HL-60 (cell line): Measurements from ENCODE around the gene LRRK1.

ENCODE experiments used
- POLR2AphosphoS5 ChIP-seq: IDR thresholded peaks from 2 replicates; pipeline ENCODE4 v1.6.1; 2012; ENCODE audit warnings: low read depth
- TF ChIP-seq, protein P1 (sequence below): IDR thresholded peaks from one replicate; pipeline ENCODE4 v1.5.1; 2011; ENCODE audit warnings: low read length, control low read depth, inconsistent platforms; ENCODE audit not compliant: insufficient read depth
- TF ChIP-seq, protein P2 (sequence below): IDR thresholded peaks from 2 replicates; pipeline ENCODE4 v1.6.1; 2012; ENCODE audit warnings: low read depth; ENCODE audit not compliant: insufficient replicate concordance

DNA sequence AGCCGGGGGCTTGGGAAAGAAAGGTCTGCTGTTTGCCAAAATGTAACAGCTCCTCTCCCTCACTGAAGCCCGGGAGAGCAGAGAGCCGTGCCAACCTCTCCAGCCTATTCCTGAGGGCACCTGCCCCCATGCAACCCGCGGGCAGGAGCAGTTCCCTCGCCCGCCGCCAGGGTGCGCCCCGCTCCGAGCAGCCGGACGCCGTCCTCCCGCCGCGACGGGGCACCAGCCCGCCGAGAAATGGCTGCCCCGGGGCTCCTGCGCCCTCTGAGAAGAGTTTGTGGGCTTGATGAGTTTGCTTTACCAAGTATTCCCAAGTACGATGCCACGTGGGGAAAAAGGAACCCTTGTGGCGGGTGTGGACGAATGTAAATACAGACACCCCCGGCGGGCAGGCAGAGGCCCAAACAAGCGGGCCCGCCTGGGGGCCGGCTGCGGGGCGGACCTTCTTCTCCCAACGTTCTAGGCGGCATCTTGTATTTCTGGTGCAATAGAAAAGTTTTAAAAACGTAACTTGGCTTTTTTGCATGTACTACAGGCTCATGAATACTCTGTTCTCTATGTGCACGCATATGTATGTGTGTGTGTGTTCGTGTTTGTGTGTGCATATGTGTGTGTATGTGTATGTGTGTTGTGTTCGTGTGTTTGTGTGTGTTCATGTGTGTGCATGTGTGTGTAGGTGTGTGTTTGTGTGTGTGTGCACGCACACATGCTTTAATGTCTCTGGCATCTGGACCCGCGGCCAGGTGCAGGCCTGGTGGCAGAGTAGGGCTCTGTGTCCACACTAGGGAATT is 169.8 kb downstream of the LRRK1 start:
- TF ChIP-seq, protein P1, sequence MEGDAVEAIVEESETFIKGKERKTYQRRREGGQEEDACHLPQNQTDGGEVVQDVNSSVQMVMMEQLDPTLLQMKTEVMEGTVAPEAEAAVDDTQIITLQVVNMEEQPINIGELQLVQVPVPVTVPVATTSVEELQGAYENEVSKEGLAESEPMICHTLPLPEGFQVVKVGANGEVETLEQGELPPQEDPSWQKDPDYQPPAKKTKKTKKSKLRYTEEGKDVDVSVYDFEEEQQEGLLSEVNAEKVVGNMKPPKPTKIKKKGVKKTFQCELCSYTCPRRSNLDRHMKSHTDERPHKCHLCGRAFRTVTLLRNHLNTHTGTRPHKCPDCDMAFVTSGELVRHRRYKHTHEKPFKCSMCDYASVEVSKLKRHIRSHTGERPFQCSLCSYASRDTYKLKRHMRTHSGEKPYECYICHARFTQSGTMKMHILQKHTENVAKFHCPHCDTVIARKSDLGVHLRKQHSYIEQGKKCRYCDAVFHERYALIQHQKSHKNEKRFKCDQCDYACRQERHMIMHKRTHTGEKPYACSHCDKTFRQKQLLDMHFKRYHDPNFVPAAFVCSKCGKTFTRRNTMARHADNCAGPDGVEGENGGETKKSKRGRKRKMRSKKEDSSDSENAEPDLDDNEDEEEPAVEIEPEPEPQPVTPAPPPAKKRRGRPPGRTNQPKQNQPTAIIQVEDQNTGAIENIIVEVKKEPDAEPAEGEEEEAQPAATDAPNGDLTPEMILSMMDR: peak; percentile 84
- TF ChIP-seq POLR2AphosphoS5: no peak
- TF ChIP-seq, protein P2, sequence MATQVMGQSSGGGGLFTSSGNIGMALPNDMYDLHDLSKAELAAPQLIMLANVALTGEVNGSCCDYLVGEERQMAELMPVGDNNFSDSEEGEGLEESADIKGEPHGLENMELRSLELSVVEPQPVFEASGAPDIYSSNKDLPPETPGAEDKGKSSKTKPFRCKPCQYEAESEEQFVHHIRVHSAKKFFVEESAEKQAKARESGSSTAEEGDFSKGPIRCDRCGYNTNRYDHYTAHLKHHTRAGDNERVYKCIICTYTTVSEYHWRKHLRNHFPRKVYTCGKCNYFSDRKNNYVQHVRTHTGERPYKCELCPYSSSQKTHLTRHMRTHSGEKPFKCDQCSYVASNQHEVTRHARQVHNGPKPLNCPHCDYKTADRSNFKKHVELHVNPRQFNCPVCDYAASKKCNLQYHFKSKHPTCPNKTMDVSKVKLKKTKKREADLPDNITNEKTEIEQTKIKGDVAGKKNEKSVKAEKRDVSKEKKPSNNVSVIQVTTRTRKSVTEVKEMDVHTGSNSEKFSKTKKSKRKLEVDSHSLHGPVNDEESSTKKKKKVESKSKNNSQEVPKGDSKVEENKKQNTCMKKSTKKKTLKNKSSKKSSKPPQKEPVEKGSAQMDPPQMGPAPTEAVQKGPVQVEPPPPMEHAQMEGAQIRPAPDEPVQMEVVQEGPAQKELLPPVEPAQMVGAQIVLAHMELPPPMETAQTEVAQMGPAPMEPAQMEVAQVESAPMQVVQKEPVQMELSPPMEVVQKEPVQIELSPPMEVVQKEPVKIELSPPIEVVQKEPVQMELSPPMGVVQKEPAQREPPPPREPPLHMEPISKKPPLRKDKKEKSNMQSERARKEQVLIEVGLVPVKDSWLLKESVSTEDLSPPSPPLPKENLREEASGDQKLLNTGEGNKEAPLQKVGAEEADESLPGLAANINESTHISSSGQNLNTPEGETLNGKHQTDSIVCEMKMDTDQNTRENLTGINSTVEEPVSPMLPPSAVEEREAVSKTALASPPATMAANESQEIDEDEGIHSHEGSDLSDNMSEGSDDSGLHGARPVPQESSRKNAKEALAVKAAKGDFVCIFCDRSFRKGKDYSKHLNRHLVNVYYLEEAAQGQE: no peak
